Stimulated activated CD4-positive, alpha-beta T cell treated with anti-CD3 and anti-CD28 coated beads, Interleukin-12 subunit alpha, Interleukin-12 subunit beta, amount 100 ng/mL, for 4 hours (primary cell): Measurements from ENCODE around the gene VPS26B.
"Not testable (repeated sequence)": the region's sequence is repeated elsewhere in the genome, so short reads cannot be mapped to it uniquely, and the experiment has no call there.

Source experiments
- DNase-seq: peaks from one replicate; pipeline ENCODE4 v3.0.0-alpha.2; 2020

Gene VPS26B

DNA sequence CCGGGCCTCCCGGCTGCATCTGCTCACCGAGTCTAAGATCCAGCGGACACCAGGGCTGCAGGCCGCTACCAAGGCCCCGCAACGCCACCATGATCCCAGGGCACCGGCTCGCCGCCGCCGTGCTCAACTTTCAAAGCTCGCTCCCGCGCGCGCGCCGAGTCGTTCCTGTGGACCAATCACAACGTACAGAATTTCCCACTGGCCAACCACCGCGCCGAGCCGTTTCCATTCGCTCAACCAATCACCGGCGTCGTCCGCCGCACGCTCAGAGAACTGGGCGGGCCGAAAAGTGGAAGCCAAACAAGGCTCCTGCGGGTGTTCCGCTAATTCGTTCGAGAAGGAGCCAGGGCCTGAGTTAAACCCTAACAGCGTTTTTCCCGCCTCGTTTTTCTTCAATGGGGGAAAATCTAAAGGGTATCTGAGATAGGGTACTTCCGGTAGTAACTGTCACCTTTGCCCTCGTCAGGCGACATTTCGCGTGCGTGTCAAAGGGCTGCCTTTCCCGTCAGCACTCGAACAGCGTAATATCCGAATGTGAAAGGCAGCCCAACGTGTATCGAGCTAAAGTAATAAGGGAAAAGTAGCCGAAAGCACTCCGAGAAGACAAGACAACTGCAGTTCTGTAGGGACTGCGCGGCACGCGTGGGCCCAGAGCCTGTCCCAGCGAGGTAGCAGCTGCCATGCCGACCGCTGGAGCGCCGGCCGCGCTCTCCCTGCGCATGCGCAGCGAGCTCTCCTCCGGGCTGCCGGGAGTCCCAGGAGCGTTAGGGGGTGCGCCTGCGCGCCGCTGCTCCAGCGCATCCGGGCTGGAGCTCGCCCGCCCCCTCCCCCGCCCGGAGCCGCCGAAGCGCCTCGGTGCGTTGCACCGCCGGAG, at the start of gene VPS26B, which contains the start of gene NCAPD3:
TSS of gene VPS26B (plus strand) at position 836 of the 874 bp plus-strand sequence. CDS start 452 bp downstream, outside the sequence.
TSS of gene NCAPD3 (minus strand) at position 132 of the 874 bp plus-strand sequence. CDS start at position 91, 41 bp downstream.
- DNase-seq: peak; percentile 95

DNA sequence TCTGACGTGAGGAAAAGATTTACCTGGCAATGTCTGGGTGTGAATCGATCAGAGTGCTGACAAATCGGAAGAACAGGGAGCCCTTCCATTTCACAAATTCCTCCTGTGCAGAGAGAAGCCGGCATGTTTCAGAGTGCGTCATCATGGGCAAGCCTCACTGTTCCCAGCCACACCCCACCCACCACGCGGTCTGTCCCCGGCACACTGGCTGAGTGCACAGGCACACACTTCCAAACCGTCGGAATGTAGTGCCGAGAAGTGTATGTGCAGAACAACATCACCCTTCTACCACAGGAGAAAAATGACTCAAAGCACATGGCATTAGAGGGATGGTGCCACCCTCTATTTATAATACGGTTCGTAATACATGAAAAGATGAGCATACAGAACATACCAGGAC, 48.2 kb upstream of the VPS26B start:
- DNase-seq: no peak

DNA sequence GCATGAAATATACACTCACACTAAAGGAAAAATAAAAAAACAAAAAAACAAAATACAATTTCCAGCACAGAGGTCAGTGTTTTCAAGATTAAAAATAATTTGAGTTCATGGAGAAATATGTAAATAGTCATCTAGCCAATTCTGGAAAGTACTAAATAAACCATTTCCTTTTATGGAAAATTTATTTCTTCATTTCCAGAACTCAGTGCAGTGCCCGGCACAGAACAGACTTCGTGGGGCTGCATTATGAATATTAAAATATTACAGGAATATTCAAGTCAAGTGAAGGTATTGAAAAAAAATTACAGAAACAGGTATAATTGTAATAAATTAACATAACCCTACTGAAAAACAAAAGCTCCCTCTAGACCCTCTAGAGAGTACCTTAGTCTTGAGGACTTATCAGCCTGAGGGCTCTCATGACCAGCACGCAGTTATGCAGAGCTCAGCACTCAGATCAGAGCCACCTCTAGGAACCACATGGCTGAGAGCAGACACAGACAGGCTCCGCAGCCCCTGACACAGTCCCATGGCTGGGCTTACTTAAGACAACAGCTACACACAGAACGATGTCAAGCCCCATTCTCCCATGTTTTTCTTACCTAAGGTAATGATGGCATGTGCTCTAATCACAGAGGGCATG, 46.3 kb upstream of the VPS26B start:
- no peak for DNase-seq

DNA sequence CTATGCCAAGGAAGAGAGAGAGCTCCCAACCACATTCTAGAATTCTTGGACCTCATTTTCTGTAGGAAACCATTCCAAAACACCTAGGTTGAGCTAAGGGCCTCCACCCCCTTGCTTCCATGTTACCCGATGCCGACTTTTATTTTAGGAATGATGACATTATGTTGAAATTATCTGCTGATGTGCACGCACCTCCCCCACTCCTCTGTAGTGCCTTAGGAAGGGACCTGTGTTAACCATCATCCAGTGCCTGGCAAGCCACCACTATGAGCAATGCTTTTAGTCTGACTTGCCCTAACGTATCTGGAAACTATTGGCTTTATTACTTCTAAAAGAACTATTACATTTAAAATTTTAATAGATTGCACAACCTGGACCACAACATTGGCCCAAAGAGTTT, 42.8 kb upstream of the VPS26B start:
- DNase-seq: no peak

DNA sequence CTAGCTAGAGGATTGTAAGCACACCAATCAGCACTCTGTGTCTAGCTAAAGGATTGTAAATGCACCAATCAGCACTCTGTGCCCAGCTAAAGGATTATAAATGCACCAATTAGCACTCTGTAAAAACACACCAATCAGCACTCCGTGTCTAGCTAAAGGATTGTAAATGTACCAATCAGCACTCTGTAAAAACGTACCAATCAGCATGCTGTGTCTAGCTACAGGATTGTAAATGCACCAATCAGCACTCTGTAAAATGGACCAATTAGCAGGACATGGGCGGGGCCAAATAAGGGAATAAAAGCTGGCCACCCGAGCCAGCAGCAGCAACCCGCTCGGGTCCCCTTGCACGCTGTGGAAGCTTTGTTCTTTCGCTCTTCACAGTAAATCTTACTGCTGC, 36.4 kb upstream of the VPS26B start:
- not testable (repeated sequence) for DNase-seq

DNA sequence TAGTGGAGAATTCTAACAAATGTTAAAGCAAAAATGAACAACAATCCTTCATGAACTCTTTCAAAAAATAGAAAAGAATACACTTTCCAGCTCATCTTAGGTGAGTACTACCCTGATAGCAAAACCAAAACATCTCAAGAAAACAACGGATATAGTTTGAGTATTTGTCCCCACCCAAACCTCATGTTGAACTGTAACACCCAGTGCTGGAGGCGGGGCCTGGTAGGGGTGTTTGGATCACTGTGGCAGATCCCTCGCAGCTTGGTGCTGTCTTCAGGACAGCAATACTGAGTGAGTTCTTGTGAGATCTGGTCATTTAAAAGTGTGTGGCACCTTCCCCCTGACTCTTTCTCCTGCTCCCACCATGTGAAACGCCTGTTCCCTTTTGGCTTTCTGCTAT, 27.7 kb upstream of the VPS26B start:
- DNase-seq: no peak

DNA sequence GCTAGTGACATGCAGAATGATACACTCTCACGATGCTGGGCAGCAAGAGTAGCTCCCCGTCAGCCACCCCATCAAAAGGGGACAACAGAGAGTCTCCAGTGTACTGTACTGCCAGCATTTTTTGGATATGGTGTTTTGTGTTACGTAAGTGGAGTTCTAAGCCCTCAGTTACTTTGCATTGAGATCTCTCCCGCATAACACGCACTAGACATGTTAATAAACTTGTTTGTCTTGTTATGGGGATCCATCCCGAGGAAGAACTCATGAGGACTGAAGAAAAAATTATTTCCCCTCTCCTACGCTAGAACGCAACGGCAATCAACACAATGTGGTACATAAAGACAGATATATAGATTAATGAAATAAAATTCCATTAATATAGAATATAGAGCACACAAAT, 24.9 kb upstream of the VPS26B start:
- DNase-seq: no peak

DNA sequence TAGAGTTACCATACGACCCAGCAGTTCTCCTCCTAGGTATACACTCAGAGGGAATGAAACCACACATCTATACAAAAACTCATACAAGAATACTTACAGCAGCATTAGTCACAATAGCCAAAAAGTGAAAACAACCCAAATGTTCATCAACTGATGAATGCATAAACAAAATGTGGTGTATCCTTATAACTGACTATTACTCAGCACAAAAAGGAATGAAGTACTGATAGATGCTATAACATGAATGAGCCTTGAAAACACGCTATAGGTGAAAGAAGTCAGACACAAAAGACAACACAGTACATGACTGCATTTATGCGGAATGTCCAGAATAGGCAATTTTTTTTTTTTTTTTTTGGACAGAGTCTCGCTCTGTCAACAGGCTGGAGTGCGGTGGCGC, 23.8 kb upstream of the VPS26B start:
- DNase-seq: no peak

DNA sequence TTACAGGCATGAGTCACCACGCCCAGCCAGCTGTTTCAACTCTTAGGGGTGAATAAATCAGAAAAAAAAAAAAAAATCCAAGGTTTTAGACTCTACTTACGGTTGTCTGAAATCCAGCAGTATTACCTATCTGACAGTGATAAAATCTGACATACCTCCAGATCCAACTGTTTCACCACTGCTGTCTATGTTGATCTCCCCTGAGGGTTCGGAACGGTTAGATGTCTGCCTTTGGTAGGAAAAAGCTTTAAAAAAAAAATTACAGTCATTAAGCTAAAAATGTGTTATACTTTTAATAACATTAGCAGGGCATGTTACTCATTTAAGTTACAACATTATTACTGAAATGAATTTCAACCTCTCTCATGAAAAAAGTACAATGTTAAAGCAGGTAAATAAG, 21.8 kb upstream of the VPS26B start:
- DNase-seq: no peak

DNA sequence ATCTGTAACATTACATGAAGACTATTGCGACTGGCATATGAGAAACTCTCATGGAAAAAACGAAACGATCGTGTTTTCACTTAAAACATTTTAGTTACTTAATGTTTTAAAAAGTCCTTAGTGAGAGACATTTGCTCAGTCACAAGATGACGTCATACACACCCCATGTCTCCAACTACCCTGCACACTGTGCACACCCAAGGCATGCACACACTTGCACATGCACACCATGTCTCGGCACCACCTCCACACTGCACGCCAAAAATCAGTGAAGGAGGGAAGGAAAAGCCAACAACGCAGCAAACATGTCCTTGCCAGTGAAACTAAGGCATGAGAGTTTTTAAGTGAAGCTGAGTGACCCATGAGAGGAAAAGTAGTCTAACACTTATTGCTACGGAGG, 18.7 kb upstream of the VPS26B start:
- DNase-seq: no peak

DNA sequence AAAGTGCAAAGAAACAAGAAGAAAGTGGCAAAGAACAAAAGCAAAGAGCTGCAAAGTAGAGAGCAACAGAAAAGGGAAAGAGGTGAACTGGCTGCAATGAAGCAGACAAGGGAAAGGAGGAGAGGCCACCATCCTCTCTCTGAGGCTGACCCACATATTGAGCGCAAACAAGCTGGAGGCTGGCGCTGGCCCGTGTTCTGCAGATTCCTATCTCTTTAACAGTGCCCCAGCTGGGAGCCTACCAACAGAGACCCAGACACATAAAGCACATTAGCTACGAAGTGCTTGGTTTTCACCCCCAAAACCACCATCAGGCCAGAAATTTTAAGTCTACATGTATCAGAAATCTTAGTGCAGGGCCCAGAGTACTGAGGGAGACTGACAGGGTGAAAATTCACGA, 18.3 kb upstream of the VPS26B start:
- DNase-seq: no peak

DNA sequence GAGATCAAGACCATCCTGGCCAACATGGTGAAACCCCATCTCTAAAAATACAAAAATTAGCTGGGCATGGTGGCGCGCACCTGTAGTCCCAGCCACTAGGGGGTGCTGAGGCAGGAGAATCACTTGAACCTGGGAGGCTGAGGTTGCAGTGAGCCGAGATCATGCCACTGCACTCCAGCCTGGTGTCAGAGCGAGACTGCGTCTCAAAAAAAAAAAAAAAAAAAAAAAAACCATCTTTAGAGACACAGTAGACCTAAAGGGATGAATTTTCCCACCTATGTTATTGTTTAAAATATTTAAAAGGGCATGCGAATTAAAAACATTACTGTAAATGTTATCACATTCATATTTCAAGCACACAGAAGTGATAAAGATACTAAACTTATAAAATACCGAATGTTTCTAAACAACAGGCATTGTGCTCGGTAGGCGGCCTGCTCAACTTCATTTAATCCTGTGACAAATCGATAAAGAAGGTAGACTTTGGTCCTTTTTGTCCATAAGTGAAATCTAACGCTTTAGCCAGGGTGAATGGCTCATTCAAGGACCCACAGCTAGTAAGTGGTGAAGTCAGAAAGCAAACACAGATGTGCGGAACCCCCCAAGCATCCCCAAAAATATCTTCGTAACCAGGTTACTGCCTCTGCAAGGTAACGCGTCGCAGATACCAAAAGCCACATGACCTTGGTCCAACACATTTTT, 16.8 kb upstream of the VPS26B start:
- DNase-seq: peak; percentile 53

DNA sequence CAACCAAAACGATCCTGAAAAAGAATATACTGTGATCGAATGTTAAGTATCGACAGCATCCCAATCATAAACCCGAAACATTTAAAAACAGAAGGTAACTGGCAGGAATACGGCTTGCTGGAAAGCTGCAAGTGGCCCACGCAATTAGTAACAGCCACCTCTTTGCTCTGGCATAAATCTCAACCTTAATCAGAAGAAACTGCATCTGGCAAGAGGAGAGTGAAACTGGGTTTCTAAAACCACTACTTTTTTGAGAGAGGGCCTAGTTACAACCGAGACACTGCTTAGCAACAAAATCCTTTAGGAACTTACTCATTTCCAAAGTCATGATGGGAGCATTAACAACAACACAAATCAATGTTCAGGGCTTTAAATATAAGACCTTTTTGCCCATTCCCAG, 8.6 kb upstream of the VPS26B start:
- no peak for DNase-seq

DNA sequence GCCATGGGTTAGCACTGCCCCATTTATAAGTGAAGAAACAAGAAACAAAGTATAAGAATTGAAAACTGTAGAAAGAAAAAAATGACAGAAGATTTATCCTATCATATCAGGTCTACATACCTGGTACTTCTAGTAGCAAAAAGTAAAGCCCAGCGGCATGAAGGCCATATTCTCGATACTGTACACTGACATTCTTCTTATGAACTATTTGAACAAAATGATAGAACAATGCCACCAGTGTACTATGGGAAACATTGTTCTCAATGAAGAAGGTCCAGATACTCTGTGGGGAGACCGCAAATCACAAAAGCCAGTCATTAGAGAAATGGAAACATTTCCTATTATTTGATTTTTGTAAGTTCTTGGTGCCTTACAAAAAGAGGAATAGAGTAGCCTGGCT, 7.7 kb upstream of the VPS26B start:
- no peak for DNase-seq

DNA sequence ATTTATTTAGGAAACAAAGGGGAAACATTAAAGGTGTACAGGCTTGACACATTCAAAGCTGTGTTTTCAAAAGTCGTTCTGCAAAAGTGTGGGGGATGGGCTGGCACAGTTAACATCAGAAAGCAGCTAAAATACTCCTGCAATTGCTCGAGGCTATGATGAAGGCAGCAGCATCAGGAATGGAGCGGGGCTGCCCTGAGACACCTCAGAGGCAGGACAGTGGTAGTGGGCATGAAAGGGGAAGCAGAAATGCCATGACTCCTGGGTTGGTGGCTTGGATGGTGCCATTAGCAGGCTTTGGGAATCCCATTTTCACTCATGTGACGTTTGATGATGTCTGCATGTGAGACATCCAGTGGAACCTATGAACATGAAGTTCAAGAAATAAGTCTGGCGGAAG, 1.4 kb upstream of the VPS26B start:
- DNase-seq: no peak

DNA sequence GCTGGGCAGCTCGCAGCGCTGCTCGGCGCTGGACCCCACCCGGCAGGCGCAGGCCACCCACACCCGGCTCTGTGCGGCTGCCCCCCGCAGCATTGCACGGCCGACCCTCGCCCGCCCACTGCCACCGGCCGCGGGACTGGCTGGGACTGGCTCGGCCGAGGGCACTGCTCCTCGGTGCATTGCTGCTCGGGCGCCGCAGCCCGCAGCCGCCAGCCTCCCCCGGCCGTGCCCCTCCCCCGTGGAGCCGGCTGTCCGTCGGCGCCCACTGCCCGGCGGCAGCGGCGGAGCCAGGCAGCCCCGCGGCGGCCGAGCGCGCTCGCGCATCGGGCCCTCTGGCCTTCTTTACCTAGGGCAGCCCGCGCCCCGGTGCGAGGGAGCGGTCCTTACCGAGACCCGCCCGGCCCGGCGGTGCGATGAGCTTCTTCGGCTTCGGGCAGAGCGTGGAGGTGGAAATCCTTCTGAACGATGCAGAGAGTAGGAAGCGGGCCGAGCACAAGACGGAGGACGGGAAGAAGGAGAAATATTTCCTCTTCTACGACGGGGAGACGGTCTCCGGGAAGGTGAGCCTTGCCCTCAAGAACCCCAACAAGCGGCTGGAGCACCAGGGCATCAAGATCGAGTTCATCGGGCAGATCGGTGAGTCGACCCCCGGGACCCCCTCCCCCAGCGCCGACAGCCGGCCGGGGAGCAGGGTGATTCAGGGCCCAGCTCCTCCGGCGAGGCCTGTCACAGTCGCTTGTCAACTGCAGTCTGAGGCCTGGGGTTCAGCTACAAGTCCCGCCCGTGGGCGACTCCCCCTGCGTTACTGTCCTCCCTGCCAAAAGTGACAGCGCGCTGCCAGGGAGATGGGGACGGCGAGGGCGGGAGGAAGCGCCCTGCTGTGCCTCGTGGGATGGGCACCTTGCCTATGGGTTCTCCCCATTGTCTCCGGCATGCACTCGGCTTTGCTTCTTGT, 516 bp downstream of the VPS26B start:
- DNase-seq: peak; percentile 52

DNA sequence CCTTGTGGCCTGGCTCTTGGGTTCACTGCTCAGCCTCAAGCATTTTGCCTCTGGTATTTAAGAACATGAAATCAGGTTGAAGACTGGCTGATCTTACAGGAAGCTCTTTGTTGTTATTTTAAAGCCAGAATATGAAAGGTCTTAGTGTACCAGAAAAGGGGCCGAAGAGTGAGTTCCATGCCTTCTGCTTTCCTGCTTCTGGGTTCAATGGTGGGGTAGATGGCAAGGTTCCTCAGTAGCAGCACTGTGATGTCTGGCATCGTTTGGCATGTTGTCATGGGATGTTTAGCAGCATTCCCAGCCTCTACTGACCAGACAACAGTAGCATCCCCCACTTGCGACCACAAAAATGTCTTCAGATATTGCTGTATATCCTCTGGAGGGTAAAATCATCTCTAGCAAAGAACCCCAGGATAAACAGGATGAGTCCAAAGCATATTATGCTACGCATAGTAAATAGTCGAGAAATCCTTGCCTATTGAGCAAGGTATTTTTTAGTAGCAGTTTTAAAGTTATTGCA, 2.4 kb downstream of the VPS26B start:
- DNase-seq: no peak

DNA sequence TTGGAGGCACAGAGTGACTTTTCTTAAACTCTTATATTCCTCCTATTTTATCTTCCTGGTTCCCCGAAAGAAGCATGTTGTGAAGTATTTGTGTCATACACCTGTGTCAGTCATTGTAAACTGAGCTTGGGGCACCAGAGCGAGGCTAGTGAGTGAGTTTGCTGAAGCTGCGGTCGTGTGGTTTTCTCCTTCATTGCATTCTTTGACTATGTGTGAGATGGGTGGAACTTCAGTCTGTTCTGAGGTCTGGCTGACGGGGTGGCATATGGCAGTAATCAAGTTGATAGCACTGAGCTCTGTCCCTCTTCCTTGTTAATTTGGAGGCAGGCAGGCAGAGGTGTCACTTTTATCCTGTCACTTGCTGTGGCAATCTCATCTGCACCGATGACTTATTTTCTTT, 4.2 kb downstream of the VPS26B start:
- DNase-seq: no peak

DNA sequence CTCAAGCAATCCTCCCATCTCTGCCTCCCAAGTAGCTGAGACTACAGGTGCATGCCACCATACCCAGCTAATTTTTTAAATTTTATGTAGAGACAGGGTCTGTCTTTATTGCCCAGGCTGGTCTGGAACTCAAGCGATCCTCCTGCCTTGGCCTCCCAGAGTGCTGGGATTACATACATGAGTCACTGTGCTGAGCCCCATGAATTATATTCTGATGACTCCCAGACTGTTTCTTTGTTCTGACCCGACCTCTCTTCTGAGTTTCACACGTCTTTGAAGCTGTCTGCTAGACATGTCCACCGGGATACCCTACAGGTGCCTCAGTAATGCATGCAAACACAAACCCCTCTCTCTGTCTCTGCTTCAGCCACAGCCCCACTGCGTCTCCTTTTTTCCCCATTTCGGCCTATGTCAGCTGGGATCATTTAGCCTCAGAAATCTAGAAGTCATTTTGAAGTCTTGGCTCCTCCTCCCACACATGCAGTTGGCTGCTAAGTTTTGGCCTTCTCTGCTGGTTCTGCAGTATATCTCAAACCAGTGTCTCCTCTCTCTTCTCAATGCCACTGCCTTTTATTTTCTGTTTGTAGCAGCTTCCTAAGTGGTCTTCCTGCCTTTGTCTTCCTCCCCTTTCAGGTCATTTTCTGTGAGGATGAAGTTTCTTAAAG, 4.8 kb downstream of the VPS26B start:
- no peak for DNase-seq

DNA sequence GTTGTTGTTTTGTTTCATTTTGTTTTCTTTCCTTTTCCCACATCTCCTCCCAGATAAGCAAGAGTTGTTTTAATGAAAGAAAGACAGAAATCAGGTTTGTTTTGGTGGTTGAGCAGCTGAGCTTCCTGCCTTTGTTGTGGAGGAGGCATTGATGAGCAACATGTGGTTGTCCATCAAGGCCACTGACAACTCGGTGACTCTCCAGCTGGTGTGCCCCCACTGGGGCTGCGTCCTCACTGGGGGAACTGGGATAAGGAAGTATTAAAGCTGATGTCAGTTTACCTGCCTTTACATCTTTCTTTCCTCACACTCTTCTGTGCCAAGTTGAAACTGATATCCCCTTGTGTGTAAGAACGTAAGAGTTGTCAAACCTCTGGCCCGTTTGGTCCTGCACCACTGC, 5.9 kb downstream of the VPS26B start:
- no peak for DNase-seq

DNA sequence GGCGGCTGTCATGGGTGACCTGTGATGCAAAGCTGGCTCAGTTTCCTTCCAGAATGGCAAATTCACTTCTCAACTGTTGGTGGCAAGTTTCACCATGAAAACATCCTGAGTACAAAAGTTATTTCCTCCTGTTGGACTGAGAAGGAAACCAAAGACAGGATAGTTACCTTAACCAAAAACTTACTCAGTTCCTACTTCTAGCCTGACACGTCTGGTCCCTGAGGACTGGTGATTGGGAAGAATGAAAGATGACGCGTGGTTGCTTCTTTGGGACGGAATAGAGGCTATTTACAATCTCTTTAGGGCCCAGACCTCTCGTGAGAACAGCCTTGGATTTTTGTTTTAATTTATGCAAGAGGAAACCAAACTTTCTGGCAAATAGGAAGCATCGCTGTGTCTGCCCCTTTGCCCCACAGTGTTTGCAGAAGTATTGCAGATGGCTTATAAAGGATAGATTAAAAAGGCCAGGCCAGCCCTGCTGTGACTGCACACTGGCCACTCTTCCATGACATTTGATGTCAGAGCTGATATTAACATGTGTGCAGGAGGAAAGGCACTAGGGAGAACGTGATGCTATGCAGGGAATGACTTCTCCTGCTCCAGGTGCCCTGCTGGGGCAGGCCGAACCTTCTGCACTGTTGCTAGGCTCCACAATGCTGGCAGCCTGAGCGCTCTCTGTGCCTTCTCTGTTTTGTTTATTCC, 7.6 kb downstream of the VPS26B start:
- no peak for DNase-seq
